Coronary artery (tissue), 2 donors: ENCODE measurements around the gene GSAP.
"Not testable (repeated sequence)": the region's sequence is repeated elsewhere in the genome, so short reads cannot be mapped to it uniquely, and the experiment has no call there.

Experiments
- DNase-seq: peaks from one replicate; pipeline ENCODE4 v3.0.0-alpha.2; 2017; ENCODE audit warnings: low spot score
- H3K27ac ChIP-seq, 2 donors: fragments of 200-600 bp; sonication (generic); one replicate each; pipeline ENCODE4 v1.5.1; 2016 to 2019
- H3K4me3 ChIP-seq: fragments of 200-600 bp; sonication (generic); 2 replicates; pipeline ENCODE4 v1.5.1; 2016; ENCODE audit warnings: mild to moderate bottlenecking, moderate library complexity
- TF ChIP-seq, protein P1 (sequence below): fragments of 200-600 bp; sonication (generic); IDR thresholded peaks from one replicate; pipeline ENCODE4 v1.5.1; 2019; ENCODE audit warnings: antibody characterized with exemption

Gene GSAP, protein sequence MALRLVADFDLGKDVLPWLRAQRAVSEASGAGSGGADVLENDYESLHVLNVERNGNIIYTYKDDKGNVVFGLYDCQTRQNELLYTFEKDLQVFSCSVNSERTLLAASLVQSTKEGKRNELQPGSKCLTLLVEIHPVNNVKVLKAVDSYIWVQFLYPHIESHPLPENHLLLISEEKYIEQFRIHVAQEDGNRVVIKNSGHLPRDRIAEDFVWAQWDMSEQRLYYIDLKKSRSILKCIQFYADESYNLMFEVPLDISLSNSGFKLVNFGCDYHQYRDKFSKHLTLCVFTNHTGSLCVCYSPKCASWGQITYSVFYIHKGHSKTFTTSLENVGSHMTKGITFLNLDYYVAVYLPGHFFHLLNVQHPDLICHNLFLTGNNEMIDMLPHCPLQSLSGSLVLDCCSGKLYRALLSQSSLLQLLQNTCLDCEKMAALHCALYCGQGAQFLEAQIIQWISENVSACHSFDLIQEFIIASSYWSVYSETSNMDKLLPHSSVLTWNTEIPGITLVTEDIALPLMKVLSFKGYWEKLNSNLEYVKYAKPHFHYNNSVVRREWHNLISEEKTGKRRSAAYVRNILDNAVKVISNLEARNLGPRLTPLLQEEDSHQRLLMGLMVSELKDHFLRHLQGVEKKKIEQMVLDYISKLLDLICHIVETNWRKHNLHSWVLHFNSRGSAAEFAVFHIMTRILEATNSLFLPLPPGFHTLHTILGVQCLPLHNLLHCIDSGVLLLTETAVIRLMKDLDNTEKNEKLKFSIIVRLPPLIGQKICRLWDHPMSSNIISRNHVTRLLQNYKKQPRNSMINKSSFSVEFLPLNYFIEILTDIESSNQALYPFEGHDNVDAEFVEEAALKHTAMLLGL

DNA sequence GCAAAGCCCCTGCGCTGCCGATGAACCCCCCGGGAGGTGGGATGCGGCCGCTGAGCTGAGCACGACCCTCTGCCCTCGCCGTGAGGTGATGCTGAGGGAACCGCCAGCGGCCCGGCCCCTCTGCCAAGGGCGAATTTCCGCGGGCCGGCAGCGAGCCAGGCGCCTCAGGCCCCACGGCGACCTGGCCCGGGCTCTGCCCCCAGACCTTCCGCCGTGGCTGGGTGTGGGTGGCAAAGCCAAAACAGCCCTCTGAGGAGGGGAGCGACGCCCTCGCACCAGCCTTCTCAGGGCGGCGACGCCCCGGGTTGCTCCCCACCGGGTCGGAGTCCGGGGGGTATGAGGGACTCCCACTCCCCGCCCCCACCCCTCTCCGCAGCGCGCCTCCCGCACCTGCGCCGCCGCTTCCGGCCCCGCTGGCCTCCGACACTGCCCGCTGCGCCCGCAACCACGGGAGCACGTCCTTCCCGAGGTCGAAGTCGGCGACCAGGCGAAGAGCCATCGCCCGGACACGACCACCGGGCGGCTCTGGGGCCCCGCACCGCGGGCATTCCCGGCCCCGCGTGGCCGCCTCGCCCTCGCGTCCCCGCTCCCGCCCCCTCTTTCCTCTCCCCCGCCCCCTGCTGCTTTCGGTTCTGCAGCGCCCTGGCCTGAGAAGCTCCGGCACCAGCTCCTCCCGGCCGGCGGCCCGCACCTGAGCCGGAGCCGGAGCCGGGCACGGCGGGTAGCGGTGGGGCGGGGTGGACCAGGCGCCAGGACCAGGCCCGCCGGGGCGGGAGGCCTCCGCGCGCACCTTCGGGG lies at the start of gene GSAP:
TSS of gene GSAP (minus strand) at position 527 of the 798 bp plus-strand sequence. CDS start at position 499, 28 bp downstream.
- TF ChIP-seq, protein P1, sequence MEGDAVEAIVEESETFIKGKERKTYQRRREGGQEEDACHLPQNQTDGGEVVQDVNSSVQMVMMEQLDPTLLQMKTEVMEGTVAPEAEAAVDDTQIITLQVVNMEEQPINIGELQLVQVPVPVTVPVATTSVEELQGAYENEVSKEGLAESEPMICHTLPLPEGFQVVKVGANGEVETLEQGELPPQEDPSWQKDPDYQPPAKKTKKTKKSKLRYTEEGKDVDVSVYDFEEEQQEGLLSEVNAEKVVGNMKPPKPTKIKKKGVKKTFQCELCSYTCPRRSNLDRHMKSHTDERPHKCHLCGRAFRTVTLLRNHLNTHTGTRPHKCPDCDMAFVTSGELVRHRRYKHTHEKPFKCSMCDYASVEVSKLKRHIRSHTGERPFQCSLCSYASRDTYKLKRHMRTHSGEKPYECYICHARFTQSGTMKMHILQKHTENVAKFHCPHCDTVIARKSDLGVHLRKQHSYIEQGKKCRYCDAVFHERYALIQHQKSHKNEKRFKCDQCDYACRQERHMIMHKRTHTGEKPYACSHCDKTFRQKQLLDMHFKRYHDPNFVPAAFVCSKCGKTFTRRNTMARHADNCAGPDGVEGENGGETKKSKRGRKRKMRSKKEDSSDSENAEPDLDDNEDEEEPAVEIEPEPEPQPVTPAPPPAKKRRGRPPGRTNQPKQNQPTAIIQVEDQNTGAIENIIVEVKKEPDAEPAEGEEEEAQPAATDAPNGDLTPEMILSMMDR: no peak
- no peak for DNase-seq
- H3K27ac ChIP-seq: peak within 1 kb of the TSS; percentile 68 to 81
- peak within 1 kb of the TSS; percentile 89 for H3K4me3 ChIP-seq

DNA sequence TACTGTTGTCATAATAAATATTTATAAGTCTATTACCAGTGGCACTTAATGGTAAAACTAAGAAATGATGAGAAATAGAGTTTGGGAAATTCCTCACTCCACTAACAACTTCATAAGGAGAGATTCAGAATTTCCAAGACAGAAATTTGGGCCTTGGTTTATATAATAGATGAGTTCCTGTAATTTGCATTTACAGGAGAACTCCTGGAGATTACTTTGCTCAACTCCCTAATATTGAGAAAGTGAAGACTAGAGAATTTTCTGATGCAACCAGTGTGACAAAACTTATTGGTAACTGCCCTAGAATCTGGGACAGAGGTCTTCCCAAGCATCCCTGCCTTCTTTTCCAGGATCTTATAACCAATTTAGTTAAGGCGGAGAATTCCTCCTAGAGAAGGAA lies 49.1 kb upstream of the GSAP start:
- no peak for DNase-seq
- Histone ChIP-seq H3K4me3 (no peak overlapping the region), H3K27ac (no peak overlapping the region)
- TF ChIP-seq, protein P1: no peak

DNA sequence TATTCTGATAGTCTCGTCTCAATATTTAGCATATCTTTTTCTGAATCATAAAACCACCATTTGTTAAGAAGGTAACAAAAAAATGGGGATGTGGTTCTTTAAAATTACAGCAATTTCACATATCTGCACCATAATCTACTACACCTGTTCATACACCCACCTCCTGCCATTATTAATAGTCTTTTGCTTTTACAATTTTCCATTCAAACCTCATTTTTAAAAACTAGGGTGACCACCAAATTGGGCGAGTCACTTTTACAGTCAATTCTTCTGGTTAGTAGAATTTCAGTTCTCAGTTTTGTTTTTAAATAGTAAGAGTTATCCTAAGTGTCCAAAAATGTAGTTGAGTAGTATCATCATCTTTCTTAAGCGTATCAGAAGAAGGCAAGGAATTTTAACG lies 48.4 kb upstream of the GSAP start:
- Histone ChIP-seq H3K27ac (no peak overlapping the region), H3K4me3 (no peak overlapping the region)
- TF ChIP-seq, protein P1: no peak
- DNase-seq: no peak

DNA sequence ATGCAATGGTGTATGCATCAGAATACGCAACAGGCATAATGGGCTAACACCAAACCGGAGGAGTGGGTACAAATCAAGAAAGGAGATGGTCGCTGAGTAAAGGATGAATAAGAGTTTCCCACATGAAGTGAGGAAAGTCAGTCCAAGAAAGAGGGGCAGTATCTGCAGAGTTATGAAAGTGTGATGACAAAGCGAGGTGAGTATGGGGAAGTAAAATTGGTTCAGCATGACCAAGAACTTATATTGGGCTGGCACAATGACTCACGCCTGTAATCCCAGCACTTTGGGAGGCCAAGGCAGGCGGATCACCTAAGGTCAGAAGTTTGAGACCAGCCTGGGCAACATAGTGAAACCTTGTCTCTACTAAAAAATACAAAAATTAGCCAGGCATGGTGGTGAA lies 47.5 kb upstream of the GSAP start:
- H3K4me3 ChIP-seq, DNase-seq, H3K27ac ChIP-seq: not testable (repeated sequence)

DNA sequence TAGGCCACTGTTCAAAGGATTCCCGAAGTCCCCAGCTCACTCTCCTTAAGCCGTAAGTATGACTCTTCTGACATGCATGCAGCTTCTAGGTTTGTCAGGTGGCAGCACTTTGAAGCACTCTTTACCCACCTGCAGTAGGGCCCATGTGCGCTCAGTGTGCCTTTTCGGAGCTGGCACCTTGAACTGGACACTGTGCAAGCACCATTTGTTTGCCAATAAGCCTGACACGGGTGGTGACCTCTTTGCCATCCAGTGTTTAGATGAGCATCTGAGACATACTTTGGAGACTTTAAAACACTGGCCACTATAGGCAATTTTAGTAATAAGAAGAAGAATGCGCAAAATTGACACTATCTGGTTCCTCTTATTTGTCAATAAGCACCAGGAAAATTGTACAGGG lies 45.7 kb upstream of the GSAP start:
- no peak overlapping the region for H3K4me3 ChIP-seq
- no peak overlapping the region for H3K27ac ChIP-seq
- no peak for DNase-seq
- TF ChIP-seq, protein P1: no peak

DNA sequence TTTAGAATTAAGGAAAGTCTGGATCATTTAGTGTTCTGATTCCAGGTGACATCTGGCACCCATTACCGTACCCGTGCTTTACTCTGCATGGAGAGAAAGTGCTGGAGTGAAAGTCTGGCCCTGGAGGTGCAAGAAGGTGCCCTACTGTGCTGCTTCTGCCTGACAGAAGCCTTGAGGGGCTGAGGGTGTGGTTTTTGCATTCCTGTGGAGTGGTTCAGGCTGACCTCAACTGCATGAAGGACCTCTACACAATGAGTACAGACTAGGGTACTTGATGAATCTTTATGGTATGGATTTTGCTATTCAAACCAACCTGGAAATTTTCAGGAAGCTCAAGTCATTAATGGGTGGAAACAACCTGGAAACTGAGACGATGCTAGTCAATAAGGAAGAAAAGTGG lies 45.1 kb upstream of the GSAP start:
- no peak overlapping the region for H3K4me3 ChIP-seq
- no peak for DNase-seq
- TF ChIP-seq, protein P1: no peak
- H3K27ac ChIP-seq: no peak overlapping the region

DNA sequence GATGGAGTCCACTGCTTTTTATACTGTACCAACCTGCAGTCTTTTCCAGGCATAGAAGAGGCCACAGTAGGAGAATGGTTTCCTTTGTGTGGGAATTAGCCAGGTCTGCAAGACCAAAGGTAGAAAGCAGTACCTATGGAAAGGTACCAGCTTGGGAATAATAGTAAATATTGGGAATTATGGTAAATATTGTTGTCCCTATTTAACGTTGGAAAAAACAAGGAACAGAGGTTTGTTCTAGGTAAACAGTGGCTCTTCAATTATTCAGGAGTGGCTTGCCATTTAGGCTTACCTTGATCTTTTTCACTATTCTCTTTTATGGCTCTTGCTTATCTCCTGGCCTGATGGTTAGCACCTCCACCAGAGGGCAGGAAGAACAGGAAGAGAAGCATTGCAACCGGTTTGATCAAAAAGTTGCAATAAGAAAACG lies 43.9 kb upstream of the GSAP start:
- TF ChIP-seq, protein P1: no peak
- DNase-seq: no peak
- no peak overlapping the region for H3K4me3 ChIP-seq
- H3K27ac ChIP-seq: no peak overlapping the region
